Measurements from ENCODE around the gene CNOT6. TPM values are rescaled to one million over a fixed set of nuclear protein-coding genes. Genes with fewer than 3 reads are reported as not detected.

The CNOT6 gene
- total RNA-seq, 4 donors from 2014 or later, result 11.2 to 26.8 (median 15.5) TPM

DNA sequence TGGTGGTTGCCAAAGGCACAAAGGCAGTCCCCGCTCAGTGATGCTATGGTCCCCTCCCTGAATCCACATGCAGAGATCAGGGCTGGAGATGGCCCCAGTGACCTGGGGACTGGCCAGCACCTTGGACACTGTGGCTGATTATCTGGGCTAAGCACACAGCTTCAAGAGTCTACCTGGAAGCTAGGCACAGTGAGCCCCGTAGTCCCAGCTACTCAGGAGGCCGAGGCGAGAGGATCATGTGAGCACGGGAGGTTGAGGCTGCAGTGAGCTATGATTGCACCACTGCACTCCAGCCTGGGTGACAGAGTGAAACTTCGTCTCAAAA lies 105.4 kb downstream of the CNOT6 start:
- Histone ChIP-seq H3K4me1 (no peaks in the 10 kb centered on the region), H3K36me3 (no peaks in the 10 kb centered on the region), H3K4me3 (no peak overlapping the region), H3K9me3 (no peaks in the 10 kb centered on the region), H3K27ac (no peak overlapping the region), H3K27me3 (no peaks in the 10 kb centered on the region)
- DNase-seq, result peak in 1 of 3 donors; percentile 23
- no peak for TF ChIP-seq POLR2A (IDR thresholded peaks at IDR 0.05)
- TF ChIP-seq, protein P1, sequence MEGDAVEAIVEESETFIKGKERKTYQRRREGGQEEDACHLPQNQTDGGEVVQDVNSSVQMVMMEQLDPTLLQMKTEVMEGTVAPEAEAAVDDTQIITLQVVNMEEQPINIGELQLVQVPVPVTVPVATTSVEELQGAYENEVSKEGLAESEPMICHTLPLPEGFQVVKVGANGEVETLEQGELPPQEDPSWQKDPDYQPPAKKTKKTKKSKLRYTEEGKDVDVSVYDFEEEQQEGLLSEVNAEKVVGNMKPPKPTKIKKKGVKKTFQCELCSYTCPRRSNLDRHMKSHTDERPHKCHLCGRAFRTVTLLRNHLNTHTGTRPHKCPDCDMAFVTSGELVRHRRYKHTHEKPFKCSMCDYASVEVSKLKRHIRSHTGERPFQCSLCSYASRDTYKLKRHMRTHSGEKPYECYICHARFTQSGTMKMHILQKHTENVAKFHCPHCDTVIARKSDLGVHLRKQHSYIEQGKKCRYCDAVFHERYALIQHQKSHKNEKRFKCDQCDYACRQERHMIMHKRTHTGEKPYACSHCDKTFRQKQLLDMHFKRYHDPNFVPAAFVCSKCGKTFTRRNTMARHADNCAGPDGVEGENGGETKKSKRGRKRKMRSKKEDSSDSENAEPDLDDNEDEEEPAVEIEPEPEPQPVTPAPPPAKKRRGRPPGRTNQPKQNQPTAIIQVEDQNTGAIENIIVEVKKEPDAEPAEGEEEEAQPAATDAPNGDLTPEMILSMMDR (IDR thresholded peaks at IDR 0.05), result no peak

DNA sequence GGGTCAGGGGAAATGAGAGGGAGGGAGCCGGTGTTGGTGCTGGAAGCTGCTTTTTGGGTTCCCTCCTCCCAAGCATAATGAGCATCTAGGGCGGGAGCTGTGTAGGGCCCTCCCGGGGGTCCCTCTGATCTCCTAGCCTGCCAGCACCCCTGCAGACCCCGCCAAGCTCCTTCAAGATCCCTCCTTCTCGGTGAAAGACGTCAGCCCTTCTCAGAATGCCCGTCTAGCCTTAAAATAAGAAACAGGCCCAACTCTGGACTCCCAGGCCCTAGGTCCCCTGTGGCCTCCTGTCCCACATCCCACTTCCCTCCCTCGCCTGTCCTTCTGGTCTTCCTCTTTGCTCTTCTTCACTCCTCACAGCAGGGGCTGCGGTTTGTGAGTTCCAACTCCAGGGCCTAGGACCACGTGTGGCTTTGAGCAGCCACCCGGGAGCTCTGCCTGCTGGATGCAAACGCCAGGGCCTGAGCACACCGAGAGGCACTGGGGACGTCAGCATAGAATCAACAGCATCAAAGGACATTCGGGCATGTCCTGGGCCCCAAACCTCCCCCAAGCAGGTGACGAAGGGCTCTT lies 105.9 kb downstream of the CNOT6 start:
- peak in 2 of 3 donors; percentile 33 to 34 for DNase-seq
- no peaks in the 10 kb centered on the region for H3K4me1 ChIP-seq
- H3K27me3 ChIP-seq, result no peaks in the 10 kb centered on the region
- no peak overlapping the region for H3K27ac ChIP-seq
- TF ChIP-seq, protein P1 (IDR thresholded peaks at IDR 0.05), result no peak
- no peak for TF ChIP-seq POLR2A (IDR thresholded peaks at IDR 0.05)
- H3K4me3 ChIP-seq, result no peak overlapping the region
- no peaks in the 10 kb centered on the region for H3K36me3 ChIP-seq
- H3K9me3 ChIP-seq, result no peaks in the 10 kb centered on the region

DNA sequence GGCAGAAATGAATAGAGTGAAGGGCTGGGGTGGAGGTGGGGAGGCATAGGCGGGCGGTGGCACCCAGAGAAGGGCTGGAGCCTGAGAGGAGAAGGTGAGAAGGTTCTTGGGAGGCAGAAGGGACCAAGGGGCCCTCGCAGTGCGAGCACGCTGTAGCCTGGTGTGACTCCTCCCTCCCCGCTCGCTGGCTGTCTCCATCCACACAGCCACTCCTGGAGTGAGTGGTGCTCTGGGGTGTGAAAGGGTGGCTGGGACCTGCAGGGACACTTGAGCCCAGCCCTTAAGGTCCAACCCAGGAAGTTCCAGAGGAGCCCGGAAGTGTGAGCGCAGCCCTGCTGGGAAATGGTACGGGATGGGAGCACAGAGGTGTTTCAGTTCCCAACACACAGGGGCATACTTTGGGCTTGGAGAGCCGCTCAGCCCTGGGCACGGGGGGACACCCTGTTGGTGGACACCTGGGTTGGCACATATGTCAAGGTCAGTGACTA lies 106.4 kb downstream of the CNOT6 start:
- DNase-seq, result peak in 2 of 3 donors; percentile 15 to 32
- Histone ChIP-seq H3K4me1 (no peaks in the 10 kb centered on the region), H3K27me3 (no peaks in the 10 kb centered on the region), H3K36me3 (no peaks in the 10 kb centered on the region), H3K27ac (no peak overlapping the region), H3K9me3 (no peaks in the 10 kb centered on the region), H3K4me3 (no peak overlapping the region)
- TF ChIP-seq POLR2A (IDR thresholded peaks at IDR 0.05), result no peak
- TF ChIP-seq, protein P1 (IDR thresholded peaks at IDR 0.05), result no peak

DNA sequence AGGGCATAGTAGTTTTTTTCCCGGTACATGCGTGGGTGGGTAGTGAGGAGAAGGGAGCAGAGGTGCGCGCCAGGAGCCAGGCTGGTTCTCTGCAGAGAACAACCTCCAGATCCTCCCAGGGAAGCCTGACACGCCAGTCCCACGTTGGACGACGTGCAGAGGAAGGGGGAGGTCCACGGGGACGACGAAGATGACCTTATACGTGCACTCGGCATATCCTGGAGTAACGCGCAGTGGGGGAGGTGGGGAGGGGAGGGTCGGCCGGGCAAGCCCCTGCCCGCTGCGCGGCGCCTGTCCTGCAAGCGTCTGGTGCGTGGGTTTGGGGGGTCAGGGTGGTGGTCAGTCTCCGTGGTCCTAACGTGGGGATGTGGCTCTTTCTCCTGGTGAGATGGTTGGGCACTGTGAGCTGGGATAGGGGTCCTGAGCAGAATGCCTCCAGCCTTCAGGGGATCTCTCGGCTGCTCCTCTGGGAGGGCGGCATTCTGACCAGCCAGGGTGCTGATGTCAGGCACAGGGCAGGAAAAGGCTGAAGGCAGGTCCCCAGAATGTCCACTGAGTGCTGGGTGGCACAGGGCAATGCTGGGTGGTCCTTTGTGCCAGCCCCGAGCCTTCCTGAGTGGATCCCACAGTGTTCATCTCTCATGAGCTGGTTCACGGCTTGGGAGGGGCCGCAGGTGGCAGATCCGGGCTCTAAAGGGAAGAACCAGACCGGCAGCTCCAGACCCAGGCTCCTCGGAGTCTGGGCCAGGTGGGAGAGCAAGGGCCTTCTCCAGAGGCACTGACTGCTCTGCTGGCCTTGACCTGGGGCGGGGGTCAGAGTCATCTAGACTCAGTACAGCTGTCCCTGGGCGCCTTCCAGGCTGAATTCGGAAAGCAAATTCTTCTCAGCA lies 107.7 kb downstream of the CNOT6 start:
- no peak overlapping the region for H3K4me3 ChIP-seq
- no peaks in the 10 kb centered on the region for H3K9me3 ChIP-seq
- H3K27me3 ChIP-seq, result no peaks in the 10 kb centered on the region
- no peaks in the 10 kb centered on the region for H3K36me3 ChIP-seq
- H3K4me1 ChIP-seq, result no peaks in the 10 kb centered on the region
- TF ChIP-seq, protein P1 (IDR thresholded peaks at IDR 0.05), result no peak
- no peak for TF ChIP-seq POLR2A (IDR thresholded peaks at IDR 0.05)
- no peak overlapping the region for H3K27ac ChIP-seq
- DNase-seq, result peak in 2 of 3 donors; percentile 35 to 38

DNA sequence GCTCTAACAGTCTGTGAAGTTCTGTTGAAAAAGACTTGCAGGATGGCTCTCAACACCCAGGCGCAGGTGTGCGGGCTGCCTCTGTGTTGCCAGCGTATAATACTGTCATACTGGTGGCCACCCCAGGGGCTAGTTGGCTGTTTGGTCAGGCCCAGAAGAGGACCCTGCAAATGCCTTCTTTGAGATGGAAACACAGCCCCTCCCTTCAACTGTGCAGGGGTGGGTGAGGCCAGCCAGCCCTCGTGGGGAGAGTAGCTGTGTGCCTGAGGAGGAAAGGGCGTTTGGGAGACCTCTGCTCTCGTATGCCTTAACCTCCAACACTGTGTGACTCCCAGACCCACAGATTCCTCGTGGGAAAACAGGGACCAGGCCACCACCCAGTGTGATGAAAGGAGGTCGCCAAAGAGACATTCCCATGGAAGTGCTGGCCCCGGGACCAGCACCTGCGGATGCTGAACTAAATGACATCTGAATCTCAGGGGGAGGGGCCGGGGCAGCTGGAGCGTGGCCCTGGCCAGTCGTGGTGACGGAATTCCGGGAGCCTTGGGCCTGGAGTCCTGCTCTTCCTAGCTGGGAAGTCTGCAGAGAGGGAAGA lies 108.4 kb downstream of the CNOT6 start:
- DNase-seq, result peak in 1 of 3 donors; percentile 38
- Histone ChIP-seq H3K4me3 (no peak overlapping the region), H3K36me3 (no peaks in the 10 kb centered on the region), H3K27me3 (no peaks in the 10 kb centered on the region), H3K27ac (no peak overlapping the region), H3K9me3 (no peaks in the 10 kb centered on the region), H3K4me1 (no peaks in the 10 kb centered on the region)
- TF ChIP-seq, protein P1 (IDR thresholded peaks at IDR 0.05), result no peak
- TF ChIP-seq POLR2A (IDR thresholded peaks at IDR 0.05), result no peak

Data from Peyer's patch (tissue), 4 donors.